ENCODE data around the gene SET. TPM values are rescaled to one million over a fixed set of nuclear protein-coding genes. Genes with fewer than 3 reads are reported as not detected.

The SET gene
- total RNA-seq, 1 experiment from 2014 or later: 1,129 TPM

DNA sequence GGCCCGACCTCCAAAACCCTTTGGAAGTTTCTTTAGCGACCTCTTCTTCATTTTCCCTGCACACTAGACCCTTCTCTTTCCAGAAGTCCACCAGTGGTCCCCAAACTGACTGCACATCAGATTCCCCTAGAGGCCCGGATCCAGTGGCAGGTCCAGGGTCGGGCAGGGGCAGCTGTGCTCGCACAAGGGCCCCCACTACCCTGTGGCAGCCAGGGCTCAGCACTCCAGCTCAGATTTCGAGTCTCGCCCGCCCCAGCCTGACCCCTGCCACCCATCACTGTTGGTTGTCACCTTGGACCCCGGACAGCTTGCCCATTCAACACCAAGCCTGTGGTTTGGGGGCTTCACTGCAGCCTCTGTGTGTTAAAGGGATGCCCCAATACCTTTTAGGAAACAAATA is 42.7 kb downstream of the SET start:
- no peak overlapping the region for H3K27ac Mint-ChIP-seq
- DNase-seq (ENCODE audit: low spot score): no peak
- ChIA-PET CTCF (interaction anchor here (2.5 to 3.3 kb wide), 2 partner anchors 10 to 29 kb away, joined by 11 to 14 read pairs; partner anchors contain the start of gene PKN3), POLR2A (no interaction called here)
- no peak for ATAC-seq
- no peaks in the 10 kb centered on the region; the same call in 1 of the 2 replicates for H3K36me3 Mint-ChIP-seq
- H3K4me1 Mint-ChIP-seq: peaks cover 6% of the 10 kb centered on the region
- H3K9me3 Mint-ChIP-seq: no peaks in the 10 kb centered on the region
- H3K4me3 Mint-ChIP-seq: no peak overlapping the region
- no peaks in the 10 kb centered on the region for H3K27me3 Mint-ChIP-seq (ENCODE audit: low read depth)
- no peak for TF ChIP-seq ELF4 (CRISPR knock-in tag; IDR thresholded peaks at IDR 0.05; ENCODE audit: low read depth)
- TF ChIP-seq SMAD4 (CRISPR knock-in tag; IDR thresholded peaks at IDR 0.05): no peak
- no peak for TF ChIP-seq TCF7 (CRISPR knock-in tag; IDR thresholded peaks at IDR 0.05; ENCODE audit: low read depth)
- TF ChIP-seq, protein P1, sequence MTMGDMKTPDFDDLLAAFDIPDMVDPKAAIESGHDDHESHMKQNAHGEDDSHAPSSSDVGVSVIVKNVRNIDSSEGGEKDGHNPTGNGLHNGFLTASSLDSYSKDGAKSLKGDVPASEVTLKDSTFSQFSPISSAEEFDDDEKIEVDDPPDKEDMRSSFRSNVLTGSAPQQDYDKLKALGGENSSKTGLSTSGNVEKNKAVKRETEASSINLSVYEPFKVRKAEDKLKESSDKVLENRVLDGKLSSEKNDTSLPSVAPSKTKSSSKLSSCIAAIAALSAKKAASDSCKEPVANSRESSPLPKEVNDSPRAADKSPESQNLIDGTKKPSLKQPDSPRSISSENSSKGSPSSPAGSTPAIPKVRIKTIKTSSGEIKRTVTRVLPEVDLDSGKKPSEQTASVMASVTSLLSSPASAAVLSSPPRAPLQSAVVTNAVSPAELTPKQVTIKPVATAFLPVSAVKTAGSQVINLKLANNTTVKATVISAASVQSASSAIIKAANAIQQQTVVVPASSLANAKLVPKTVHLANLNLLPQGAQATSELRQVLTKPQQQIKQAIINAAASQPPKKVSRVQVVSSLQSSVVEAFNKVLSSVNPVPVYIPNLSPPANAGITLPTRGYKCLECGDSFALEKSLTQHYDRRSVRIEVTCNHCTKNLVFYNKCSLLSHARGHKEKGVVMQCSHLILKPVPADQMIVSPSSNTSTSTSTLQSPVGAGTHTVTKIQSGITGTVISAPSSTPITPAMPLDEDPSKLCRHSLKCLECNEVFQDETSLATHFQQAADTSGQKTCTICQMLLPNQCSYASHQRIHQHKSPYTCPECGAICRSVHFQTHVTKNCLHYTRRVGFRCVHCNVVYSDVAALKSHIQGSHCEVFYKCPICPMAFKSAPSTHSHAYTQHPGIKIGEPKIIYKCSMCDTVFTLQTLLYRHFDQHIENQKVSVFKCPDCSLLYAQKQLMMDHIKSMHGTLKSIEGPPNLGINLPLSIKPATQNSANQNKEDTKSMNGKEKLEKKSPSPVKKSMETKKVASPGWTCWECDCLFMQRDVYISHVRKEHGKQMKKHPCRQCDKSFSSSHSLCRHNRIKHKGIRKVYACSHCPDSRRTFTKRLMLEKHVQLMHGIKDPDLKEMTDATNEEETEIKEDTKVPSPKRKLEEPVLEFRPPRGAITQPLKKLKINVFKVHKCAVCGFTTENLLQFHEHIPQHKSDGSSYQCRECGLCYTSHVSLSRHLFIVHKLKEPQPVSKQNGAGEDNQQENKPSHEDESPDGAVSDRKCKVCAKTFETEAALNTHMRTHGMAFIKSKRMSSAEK (CRISPR knock-in tag; IDR thresholded peaks at IDR 0.05; ENCODE audit: borderline replicate concordance): no peak
- TF ChIP-seq, protein P2, sequence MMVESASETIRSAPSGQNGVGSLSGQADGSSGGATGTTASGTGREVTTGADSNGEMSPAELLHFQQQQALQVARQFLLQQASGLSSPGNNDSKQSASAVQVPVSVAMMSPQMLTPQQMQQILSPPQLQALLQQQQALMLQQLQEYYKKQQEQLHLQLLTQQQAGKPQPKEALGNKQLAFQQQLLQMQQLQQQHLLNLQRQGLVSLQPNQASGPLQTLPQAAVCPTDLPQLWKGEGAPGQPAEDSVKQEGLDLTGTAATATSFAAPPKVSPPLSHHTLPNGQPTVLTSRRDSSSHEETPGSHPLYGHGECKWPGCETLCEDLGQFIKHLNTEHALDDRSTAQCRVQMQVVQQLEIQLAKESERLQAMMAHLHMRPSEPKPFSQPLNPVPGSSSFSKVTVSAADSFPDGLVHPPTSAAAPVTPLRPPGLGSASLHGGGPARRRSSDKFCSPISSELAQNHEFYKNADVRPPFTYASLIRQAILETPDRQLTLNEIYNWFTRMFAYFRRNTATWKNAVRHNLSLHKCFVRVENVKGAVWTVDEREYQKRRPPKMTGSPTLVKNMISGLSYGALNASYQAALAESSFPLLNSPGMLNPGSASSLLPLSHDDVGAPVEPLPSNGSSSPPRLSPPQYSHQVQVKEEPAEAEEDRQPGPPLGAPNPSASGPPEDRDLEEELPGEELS (CRISPR knock-in tag; IDR thresholded peaks at IDR 0.05): no peak
- TF ChIP-seq, protein P3, sequence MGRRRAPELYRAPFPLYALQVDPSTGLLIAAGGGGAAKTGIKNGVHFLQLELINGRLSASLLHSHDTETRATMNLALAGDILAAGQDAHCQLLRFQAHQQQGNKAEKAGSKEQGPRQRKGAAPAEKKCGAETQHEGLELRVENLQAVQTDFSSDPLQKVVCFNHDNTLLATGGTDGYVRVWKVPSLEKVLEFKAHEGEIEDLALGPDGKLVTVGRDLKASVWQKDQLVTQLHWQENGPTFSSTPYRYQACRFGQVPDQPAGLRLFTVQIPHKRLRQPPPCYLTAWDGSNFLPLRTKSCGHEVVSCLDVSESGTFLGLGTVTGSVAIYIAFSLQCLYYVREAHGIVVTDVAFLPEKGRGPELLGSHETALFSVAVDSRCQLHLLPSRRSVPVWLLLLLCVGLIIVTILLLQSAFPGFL (CRISPR knock-in tag; IDR thresholded peaks at IDR 0.05; ENCODE audit: borderline replicate concordance): no peak
- no peak for TF ChIP-seq NFYB (CRISPR knock-in tag; conservative IDR thresholded peaks at IDR 0.05; ENCODE audit: low read depth)

DNA sequence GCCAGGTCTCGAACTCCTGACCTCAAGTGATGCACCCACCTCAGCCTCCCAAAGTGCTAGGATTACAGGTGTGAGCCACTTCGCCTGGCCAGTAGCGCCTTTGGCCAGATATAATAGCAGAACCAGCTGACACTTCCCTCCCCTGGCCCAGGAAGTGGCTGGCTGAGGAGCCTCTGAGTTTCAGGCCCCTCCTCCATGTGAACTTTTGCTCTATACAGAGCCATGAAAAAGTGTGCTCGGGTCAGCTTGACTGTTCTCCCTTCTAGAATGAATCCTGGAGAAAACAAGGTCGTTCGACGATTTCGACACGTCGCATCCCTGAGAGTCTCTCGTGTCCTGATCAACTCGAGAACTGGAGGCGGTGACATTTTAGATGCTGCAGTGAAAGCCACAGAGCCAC is 43.6 kb downstream of the SET start:
- H3K27me3 Mint-ChIP-seq (ENCODE audit: low read depth): no peaks in the 10 kb centered on the region
- ATAC-seq: no peak
- H3K4me1 Mint-ChIP-seq: peaks cover 6% of the 10 kb centered on the region
- peaks cover 5% of the 10 kb centered on the region; the same call in 1 of the 2 replicates for H3K36me3 Mint-ChIP-seq
- ChIA-PET POLR2A (interaction anchor here (1.7 kb wide), 1 partner anchor 8 kb away, joined by 7 read pairs; the partner anchor contains the start of gene ZDHHC12), CTCF (interaction anchor here (0.6 to 3.3 kb wide), 31 partner anchors 8 to 294 kb away, joined by 3 to 43 read pairs (median 5); partner anchors contain the start of genes ENDOG, PHYHD1, PKN3 and SPOUT1)
- peak overlapping the region; percentile 61; the same call in 1 of the 2 replicates for H3K27ac Mint-ChIP-seq
- no peaks in the 10 kb centered on the region for H3K9me3 Mint-ChIP-seq
- no peak overlapping the region for H3K4me3 Mint-ChIP-seq
- DNase-seq (ENCODE audit: low spot score): no peak
- TF ChIP-seq, protein P1 (CRISPR knock-in tag; IDR thresholded peaks at IDR 0.05; ENCODE audit: borderline replicate concordance): no peak
- TF ChIP-seq, protein P4, sequence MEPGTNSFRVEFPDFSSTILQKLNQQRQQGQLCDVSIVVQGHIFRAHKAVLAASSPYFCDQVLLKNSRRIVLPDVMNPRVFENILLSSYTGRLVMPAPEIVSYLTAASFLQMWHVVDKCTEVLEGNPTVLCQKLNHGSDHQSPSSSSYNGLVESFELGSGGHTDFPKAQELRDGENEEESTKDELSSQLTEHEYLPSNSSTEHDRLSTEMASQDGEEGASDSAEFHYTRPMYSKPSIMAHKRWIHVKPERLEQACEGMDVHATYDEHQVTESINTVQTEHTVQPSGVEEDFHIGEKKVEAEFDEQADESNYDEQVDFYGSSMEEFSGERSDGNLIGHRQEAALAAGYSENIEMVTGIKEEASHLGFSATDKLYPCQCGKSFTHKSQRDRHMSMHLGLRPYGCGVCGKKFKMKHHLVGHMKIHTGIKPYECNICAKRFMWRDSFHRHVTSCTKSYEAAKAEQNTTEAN (CRISPR knock-in tag; IDR thresholded peaks at IDR 0.05): no peak
- TF ChIP-seq KAT7 (CRISPR knock-in tag; IDR thresholded peaks at IDR 0.05; ENCODE audit: borderline replicate concordance) (no peak), RORB (CRISPR knock-in tag; IDR thresholded peaks at IDR 0.05) (no peak), NFE2L1 (CRISPR knock-in tag; IDR thresholded peaks at IDR 0.05) (no peak), TCF7 (CRISPR knock-in tag; IDR thresholded peaks at IDR 0.05; ENCODE audit: low read depth) (no peak), OVOL2 (CRISPR knock-in tag; IDR thresholded peaks at IDR 0.05; ENCODE audit: borderline replicate concordance) (no peak), TEAD4 (CRISPR knock-in tag; IDR thresholded peaks at IDR 0.05) (no peak)
- TF ChIP-seq, protein P5, sequence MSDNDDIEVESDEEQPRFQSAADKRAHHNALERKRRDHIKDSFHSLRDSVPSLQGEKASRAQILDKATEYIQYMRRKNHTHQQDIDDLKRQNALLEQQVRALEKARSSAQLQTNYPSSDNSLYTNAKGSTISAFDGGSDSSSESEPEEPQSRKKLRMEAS (CRISPR knock-in tag; IDR thresholded peaks at IDR 0.05): no peak
- TF ChIP-seq, protein P6, sequence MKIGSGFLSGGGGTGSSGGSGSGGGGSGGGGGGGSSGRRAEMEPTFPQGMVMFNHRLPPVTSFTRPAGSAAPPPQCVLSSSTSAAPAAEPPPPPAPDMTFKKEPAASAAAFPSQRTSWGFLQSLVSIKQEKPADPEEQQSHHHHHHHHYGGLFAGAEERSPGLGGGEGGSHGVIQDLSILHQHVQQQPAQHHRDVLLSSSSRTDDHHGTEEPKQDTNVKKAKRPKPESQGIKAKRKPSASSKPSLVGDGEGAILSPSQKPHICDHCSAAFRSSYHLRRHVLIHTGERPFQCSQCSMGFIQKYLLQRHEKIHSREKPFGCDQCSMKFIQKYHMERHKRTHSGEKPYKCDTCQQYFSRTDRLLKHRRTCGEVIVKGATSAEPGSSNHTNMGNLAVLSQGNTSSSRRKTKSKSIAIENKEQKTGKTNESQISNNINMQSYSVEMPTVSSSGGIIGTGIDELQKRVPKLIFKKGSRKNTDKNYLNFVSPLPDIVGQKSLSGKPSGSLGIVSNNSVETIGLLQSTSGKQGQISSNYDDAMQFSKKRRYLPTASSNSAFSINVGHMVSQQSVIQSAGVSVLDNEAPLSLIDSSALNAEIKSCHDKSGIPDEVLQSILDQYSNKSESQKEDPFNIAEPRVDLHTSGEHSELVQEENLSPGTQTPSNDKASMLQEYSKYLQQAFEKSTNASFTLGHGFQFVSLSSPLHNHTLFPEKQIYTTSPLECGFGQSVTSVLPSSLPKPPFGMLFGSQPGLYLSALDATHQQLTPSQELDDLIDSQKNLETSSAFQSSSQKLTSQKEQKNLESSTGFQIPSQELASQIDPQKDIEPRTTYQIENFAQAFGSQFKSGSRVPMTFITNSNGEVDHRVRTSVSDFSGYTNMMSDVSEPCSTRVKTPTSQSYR (CRISPR knock-in tag; IDR thresholded peaks at IDR 0.05): no peak
- TF ChIP-seq, protein P7, sequence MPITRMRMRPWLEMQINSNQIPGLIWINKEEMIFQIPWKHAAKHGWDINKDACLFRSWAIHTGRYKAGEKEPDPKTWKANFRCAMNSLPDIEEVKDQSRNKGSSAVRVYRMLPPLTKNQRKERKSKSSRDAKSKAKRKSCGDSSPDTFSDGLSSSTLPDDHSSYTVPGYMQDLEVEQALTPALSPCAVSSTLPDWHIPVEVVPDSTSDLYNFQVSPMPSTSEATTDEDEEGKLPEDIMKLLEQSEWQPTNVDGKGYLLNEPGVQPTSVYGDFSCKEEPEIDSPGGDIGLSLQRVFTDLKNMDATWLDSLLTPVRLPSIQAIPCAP (CRISPR knock-in tag; IDR thresholded peaks at IDR 0.05): no peak
